NB4 (cell line): ENCODE results near the gene PDE6C.

Experiments
- DNase-seq: peaks from one replicate; pipeline ENCODE4 v3.0.0; 2010; ENCODE audit warnings: low read depth
- H3K4me3 ChIP-seq: one replicate; pipeline ENCODE4 v1.5.1; 2011; ENCODE audit warnings: mild to moderate bottlenecking, low read depth, low read length, moderate library complexity
- MYC ChIP-seq: IDR thresholded peaks from 2 replicates; pipeline ENCODE4 v1.6.1; 2011; ENCODE audit warnings: low read depth, low read length
- POLR2A ChIP-seq: IDR thresholded peaks from 2 replicates; pipeline ENCODE4 v1.6.1; 2011; ENCODE audit warnings: mild to moderate bottlenecking; ENCODE audit not compliant: insufficient read length; ENCODE audit errors: extremely low read depth
- TF ChIP-seq, protein P1 (sequence below): IDR thresholded peaks from one replicate; pipeline ENCODE4 v1.5.1; 2012; ENCODE audit warnings: low read depth, low read length
- TF ChIP-seq, protein P2 (sequence below): IDR thresholded peaks from 2 replicates; pipeline ENCODE4 v1.6.1; 2011; ENCODE audit warnings: low read depth, low read length

PDE6C gene

DNA sequence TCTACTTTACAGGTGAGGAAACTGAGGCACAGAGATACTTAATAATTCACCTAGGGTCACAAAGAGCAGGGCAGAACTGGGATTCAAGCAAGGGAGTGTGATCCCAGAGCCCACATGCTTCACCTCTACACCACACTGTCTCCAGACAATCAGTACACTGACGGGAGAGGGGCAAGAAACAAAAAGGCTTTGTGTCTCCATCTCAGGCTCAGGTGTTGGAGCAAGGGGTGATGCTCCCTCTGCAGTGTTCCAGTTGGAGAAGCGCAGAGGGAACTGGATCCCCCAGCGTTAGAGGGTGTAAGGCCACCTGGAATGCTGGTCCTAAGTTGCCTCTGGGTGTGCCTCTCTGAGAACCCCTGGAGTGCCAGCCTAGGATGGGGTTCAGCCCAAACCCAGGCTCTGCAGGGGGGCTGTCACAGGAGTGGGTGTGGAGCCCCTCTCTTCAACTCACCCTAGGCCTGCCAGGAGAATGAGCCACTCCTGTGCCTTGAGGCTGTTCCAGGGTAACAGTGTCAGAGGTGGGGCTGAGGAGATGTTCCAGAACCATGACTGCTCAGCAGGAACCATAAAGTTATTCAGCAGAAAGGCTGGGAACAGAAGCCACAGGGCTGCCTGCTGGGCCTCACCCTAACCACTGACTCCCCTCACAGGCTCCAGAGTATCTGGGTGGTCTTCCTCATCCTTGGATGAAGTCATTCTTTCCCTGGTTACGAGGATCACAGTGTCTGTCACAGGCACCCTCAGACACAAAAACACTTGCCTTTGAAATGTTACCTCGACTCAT lies 16.8 kb upstream of the PDE6C start:
- H3K4me3 ChIP-seq, result no peak overlapping the region
- no peak for DNase-seq
- no peak for TF ChIP-seq POLR2A
- no peak for TF ChIP-seq MYC
- TF ChIP-seq, protein P1, sequence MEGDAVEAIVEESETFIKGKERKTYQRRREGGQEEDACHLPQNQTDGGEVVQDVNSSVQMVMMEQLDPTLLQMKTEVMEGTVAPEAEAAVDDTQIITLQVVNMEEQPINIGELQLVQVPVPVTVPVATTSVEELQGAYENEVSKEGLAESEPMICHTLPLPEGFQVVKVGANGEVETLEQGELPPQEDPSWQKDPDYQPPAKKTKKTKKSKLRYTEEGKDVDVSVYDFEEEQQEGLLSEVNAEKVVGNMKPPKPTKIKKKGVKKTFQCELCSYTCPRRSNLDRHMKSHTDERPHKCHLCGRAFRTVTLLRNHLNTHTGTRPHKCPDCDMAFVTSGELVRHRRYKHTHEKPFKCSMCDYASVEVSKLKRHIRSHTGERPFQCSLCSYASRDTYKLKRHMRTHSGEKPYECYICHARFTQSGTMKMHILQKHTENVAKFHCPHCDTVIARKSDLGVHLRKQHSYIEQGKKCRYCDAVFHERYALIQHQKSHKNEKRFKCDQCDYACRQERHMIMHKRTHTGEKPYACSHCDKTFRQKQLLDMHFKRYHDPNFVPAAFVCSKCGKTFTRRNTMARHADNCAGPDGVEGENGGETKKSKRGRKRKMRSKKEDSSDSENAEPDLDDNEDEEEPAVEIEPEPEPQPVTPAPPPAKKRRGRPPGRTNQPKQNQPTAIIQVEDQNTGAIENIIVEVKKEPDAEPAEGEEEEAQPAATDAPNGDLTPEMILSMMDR, result no peak
- TF ChIP-seq, protein P2, sequence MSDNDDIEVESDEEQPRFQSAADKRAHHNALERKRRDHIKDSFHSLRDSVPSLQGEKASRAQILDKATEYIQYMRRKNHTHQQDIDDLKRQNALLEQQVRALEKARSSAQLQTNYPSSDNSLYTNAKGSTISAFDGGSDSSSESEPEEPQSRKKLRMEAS, result no peak

DNA sequence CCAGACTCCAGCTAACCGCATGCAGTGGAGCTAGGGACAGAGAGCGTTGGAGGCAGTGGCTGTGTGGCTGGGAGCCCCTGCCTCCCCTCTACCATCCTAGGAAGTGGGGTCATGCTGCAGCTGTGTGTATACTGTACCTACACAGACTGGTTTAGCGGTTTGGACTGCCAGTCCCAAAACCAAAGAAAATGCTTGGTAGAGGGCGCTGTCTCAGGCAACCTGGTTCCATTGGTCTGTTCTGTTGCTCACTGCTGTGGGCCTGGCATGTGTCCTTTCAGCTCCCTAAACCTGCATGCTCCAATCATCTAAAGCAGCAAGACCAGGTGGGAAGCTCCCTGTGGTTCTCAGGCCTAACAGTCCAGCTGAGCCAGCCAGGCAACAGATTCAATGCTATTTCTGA lies 15.8 kb upstream of the PDE6C start:
- TF ChIP-seq MYC (no peak), POLR2A (no peak)
- TF ChIP-seq, protein P1, result peak; percentile 30
- no peak overlapping the region for H3K4me3 ChIP-seq
- DNase-seq, result peak; percentile 38

DNA sequence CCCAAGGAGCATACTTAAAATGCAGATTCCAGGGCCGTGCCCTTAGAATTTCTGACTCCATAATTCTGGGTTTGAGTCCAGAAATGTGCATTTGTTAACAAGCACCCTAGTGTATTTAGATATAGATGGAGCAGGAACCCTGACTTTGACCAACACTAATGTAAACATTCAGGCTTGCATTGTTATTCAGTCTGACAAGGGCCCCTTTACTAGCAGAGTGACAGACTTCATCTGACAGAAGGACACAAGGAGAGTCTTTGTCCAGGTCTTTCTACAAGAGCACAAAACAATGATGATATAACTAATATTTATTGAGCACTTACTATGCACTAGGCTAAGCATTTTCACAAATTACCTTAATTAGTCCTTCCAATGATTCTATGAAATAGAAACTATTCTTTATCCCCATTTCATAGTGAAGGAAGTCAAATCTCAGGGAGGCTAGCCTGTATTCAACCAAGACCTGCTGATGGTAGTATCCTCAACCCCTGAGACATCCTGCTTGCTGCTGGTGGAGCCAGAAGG lies 15.2 kb upstream of the PDE6C start:
- TF ChIP-seq, protein P1, result no peak
- TF ChIP-seq, protein P2, result no peak
- DNase-seq, result no peak
- no peak overlapping the region for H3K4me3 ChIP-seq

DNA sequence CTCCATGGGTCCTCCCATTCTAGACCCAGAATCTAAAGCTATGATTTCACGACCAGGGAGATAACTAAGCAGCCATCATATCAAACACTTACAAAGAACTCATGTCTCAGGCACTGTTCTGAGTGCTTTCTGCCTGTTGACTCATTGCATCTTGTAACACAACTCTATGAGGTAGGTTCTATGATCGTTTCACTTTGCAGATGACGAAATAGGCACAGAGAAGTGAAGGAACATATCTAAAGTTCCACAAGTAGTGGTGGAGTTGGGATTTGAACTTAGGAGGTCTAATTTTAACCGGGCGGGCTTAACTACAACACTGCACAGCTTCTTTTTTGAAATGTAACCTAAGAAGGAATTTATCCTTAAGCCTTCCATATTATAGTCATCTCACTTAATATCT lies 14.2 kb upstream of the PDE6C start:
- peak; percentile 71 for DNase-seq
- H3K4me3 ChIP-seq, result no peak overlapping the region

DNA sequence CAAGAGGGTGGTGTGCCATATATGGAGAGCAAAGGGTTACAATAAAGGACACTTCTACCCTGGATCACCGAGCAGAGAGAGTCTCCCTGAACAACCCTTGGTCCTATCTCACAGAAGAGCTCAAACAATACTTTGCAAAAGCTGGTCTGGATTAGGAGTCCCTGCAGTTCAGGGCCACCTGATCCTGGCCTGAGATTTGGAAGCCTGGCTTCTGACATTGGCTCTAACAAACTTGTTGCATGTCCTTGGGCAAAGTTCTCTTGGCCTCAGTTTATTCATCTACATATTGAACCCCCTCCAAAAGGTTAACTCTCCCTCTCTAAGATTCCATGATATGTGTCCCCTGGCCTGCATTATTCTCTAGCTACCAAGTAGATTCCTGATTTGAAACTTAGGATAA lies 13.0 kb upstream of the PDE6C start:
- DNase-seq, result no peak
- TF ChIP-seq, protein P2, result no peak
- no peak for TF ChIP-seq MYC
- TF ChIP-seq, protein P1, result no peak
- TF ChIP-seq POLR2A, result no peak
- H3K4me3 ChIP-seq, result no peak overlapping the region

More for the DNA sequence above, 14.2 kb upstream of the PDE6C start:
- no peak for TF ChIP-seq POLR2A
- TF ChIP-seq, protein P2, result no peak
- TF ChIP-seq, protein P1, result no peak
- no peak for TF ChIP-seq MYC

DNA sequence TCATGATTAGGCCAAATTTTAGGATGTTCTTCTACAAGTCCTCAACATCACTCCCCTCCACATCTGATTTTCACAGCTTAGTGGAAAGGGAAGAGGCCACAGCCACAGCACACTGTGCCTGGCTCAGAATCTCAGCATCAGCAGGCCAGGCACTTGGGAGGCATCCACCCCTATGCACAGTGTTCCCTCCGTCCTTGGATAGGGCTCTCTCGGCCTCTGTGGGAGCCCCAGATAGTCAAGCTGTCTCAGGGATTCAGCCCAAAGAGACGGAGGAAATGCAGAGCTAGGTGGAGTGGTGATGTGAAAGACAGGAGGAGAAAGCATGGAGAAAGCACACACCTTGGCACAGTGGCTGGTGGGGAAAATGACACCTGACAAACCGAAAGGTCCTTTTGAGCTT lies 12.6 kb upstream of the PDE6C start:
- no peak overlapping the region for H3K4me3 ChIP-seq
- DNase-seq, result no peak
- TF ChIP-seq POLR2A, result no peak
- TF ChIP-seq, protein P2, result no peak
